Measurements from ENCODE around the gene CNTNAP5.

CNTNAP5 gene

DNA sequence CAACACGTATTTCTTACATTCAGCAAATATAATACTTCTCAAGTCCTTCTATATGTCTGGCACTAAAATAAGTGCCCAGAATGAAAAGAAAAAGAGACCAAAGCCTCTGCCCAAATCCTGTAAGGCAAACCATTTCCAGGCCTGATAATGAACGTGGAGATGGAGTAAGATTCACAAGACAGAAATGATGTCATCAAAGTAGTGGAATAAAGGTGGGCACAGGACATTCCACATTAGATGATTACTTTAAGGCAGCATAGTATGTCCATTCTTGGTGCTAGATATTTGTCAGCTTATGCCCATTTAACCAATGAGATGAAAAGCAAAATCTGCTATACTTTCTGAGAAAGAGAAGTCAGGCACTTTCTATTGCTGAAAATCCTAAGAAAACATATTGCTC lies 38.5 kb downstream of the CNTNAP5 start:
- DNase-seq (ENCODE audit: low read depth in 2 of 2) = no peak

DNA sequence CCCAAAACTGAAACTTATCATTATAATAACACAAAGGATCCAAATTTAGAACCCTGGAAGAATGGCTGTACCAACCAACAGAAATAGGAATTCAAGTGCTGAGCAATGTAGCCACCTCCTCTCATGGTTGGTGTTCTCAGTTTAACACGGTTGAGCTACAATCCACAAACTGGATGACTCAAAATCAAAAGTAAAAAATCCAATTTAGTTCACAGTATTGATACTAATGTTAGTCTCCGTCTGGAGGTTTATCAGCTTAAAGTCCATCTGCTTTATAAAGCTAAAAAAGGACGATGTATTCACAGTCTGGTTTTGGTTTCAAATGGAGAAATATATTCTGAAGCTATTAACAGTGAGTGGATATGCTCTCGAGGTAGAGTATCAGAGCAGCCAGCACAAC lies 40.5 kb downstream of the CNTNAP5 start:
- no peak for DNase-seq (ENCODE audit: low read depth in 2 of 2)

DNA sequence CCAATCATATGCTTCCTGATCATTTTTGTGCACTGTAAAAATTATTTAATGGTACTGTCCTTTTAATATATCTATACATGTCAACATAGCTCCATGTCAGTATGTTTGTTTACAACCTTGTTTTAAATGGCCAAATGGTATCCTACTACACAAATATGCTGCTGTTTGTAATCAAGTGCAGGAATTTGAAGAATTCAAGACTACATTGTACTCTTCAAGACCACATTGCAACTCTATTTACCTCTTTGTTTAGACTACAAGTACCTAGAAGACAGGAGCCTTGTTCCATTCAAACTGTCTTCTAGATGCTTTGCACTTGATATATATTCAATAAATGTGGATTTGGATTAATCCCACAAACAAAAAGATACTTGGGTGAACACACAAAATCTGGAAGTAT lies 41.7 kb downstream of the CNTNAP5 start:
- DNase-seq (ENCODE audit: low read depth in 2 of 2) = no peak

DNA sequence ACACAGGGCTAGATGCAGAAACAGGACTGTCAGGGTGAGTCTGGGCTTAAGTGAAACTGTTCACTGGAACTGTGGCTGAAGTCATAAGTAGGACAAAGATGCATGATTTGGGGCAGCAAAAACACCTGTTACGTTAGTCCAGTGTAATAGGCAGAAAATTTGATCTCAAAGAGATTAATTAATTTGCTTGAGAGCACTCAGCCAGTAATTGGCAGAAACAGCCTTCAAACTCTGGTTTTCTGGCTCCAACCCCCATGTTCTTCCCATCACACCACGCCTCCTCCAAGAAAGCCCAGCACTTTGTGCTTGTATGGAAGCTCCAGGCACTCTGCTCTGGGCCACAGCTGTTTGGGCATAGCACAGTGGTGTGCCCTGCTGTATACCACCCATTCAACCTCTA lies 54.0 kb downstream of the CNTNAP5 start:
- DNase-seq (ENCODE audit: low read depth in 2 of 2) = no peak

DNA sequence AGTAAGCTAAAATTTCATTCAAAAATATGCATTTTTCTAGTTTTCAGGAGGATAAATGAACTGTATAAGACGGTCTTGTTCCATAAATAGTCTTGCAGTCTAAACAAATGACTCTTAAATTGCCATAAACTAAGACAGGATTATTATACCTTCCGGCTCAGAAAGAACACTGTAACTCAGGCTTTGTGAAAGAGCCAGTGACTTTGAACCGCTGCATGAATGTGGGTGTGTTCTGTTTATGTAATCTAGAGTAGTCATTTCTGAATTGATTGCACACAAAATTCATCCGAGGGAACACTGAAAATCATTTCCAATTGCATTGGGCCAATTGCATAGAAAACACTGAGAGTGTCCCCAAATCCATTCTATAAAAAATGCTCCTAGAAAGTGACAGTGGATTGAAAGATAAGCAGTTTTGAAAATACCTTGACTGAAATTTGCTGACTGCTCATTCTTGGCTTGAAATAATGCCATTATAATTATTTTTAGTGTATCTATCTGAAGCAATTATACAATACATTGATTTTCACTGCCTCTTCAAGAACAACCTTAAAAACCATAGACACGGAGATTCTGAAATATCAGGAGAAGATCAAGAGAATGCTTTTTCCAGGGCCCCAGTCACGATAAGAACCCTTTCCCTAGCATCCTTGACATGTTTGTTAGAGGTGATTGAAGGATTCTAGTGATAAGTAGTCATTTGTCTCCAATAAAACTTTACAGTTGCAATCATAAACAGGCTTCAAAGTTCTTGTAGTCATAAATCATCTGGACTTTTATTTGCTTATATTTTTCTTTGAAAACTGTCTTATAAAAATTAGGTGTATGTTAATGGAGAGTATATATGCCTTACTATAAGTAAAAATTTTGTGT lies 55.4 kb downstream of the CNTNAP5 start:
- DNase-seq (ENCODE audit: low read depth in 2 of 2) = no peak

DNA sequence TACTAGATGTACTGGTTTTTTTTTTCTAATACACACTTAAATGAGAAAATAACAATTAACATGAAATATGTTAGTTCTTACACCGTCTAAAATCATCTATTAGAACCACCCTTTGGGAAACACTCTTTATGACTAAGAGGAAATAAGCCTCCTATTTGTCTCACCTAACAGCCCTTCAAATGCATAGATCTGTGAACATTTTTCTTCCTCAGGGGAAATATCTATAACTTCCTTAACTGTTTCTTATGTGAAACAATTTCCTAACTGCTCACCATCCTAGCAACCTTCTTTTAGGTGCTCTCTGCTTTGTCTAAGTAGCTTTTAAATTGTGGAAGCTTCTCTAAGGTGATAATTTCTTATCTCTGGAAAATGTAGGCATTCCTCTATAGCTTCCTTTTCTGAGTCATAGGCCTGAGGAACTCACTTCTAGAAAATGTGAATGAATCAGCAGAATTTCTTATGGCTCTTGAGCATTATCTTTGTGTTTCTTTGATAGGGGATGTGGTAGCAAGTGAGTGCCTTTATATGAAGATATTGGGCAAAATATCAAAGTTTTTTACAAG lies 56.1 kb downstream of the CNTNAP5 start:
- no peak for DNase-seq (ENCODE audit: low read depth in 2 of 2)

DNA sequence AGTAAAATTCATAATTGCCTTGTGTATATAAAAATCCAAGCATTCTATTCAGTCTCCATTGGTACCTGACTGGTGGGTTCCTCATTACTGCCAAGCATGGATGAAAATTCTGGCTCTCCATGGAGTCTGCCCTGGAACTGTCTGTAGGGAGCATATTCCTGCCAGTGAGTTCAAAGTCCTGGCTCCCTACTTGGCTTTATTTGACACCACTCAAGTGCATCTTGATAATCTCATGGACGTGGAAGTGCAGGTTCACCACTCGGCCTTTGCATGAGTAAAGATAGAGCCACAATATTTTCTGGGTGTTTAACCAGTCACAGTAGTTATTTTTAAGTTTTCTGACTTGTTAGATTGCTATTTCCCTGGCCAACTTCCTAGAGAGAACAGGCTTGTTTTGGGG lies 63.5 kb downstream of the CNTNAP5 start:
- no peak for DNase-seq (ENCODE audit: low read depth in 2 of 2)

DNA sequence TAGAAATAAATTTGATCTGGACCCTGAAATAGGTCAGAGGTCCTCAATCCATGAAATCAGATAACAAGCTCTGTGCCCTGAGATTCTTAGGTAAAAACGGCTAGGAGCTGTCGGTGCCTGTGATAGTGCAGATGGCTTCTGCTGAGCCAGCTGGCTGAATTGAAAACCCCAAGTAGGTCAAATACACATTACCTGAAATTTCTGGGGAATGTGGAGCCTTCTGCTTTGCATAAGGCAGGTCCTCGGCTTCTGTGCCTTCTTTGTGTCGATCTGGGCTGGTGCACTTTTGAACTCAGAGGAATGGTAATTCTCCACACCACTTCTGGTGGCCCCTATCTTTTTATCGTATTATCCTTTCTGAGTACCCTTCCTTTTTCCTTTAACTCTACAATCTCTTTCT lies 66.6 kb downstream of the CNTNAP5 start:
- DNase-seq (ENCODE audit: low read depth in 2 of 2) = no peak

DNA sequence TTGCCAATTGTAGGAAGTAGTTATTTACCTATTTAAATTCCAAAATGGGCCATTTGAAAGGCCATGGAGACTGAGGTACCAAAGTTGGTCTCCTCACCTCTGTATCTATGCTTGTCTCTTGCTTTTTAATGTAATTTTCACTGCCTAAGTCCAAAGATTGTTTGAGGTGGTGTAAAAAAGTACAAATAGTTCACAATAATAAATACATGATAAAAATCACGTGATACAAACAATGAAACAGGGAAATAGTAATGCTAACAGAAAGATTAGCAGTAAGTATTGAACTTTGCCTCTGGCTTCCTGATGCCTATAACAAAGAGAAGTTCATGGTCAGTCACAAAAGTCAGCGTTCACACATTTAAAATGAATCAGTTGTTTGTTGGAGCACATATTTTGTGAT lies 67.6 kb downstream of the CNTNAP5 start:
- no peak for DNase-seq (ENCODE audit: low read depth in 2 of 2)

DNA sequence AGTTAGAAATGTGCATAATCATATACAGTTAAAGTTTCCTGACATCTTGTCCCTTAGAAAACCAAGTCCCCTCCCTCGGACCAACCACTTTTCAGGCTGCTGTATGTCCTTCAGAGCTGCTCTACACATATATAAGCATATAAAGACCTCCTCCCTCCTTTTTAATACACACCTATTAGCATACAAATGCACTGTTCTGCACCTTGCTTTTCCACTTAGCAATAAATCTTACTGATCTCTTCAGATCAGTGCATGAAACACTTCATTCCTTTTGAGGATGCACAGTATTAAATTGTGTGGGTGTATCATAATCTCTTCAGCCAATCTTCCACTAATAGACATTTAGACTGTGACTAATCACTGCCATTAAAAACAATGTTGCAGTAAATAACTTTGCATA lies 79.8 kb downstream of the CNTNAP5 start:
- DNase-seq (ENCODE audit: low read depth in 2 of 2) = no peak

DNA sequence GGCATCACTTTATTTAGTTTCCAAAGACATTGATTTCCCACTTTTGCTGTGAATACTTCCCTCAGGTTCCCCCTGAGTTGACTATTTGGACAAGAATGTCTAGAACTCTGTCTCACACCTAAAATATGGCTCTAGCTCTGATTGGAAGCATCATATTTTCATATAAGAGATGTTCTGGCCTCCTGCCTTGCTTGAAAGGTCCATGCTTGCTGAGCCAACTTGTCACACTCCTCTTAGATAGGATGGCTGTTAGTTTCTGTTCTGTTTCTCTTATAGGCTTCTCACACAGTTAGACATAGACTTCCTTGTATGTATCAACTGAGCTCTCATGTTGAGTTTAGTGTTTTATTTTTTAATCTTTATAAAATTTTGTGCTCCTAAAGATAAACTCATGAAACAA lies 87.1 kb downstream of the CNTNAP5 start:
- DNase-seq (ENCODE audit: low read depth in 2 of 2) = no peak

DNA sequence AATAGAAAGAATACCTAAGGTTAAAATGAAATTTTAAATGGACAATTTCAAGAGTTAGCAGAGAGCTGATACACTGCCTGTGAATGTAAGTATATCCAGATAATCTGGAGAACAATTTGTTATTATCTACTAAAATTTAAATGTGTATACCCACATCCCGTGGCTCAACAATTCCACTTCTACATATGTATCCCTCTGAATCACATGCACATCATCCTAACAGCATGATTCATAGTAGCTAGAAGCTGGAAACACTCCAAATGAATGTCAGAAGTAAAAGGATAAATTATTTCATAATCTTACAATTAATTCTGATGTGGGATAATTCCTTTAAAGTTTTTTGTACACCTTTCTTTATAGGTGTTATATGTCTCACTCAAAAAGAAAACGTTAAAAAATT lies 87.9 kb downstream of the CNTNAP5 start:
- no peak for DNase-seq (ENCODE audit: low read depth in 2 of 2)

DNA sequence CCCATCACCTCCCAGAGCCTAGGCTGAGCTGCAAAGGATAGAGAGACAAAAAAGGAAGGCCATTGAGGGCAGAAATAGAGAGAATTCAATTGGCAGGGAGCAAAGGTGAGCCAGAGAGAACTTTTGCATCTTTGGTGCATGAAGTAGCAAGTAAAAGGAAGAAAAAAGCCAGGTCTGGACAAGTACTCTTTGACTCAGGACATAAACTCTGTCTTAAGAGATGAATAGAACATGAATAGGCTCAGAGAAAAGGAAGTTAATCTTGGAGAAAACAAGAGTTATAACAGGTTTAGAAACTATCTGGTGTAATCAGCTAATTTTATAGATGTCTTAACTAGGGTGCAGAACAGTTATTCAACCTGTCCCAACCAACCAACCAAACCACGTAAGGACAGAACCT lies 95.2 kb downstream of the CNTNAP5 start:
- no peak for DNase-seq (ENCODE audit: low read depth in 2 of 2)

DNA sequence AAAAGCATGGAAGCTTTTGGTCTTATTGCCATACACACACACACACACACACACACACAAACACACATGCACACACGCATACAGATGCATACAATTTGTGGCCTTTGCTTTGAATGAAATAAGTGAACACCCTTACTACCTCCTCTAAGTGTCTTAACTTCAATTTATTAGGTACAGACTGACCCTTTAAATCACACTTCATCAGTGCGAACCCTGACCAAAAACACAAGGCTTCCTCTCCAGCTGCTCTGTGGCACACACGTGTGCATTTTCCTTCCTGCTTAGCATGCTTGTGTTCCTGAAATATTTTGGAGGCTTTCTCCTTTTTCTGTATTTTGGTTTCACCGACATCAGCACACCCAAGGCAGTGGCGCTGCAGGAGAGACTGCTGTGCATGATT lies 96.0 kb downstream of the CNTNAP5 start:
- DNase-seq (ENCODE audit: low read depth in 2 of 2) = no peak

DNA sequence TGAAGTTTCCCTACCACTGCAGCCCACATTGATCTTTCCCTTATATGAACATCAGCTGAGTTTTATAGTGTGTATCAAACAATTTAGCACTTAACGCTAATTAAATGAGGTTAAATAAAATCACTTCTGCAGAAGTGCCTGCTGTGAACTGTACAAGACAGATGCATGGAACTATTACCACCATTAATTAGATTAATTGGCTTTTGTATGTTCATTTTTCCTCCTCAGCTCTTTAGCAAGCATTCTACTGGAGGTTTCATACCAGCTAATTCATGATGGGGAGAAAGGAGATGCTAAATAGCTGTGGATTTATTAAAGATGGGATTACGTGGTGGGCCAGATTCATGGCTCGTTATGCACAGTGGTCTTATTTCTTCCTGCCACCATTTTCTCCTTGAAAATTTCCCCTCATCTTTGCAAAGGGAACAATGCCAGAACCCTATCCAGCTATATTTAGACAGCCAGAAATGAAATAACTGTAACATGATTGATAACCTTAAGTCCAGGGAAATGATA lies 96.7 kb downstream of the CNTNAP5 start:
- DNase-seq (ENCODE audit: low read depth in 2 of 2) = no peak

DNA sequence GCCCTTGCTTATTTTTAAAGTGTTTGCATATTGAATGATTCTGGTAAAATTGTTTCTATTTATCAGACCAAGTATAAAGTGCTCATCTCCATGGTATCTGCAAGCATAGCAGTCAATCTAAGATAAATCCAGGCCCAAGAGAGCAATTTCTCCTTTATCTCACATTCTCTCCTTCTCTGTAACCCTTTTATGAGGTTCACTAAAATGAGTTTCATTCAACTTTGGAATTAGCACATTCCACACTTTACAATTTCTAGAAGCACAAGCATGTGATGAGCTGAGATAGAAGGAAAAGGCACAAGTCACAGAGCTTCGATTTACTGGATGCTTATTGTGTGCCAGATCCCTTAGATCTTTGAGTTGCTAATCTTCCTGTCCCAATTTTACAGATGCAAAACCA lies 97.3 kb downstream of the CNTNAP5 start:
- no peak for DNase-seq (ENCODE audit: low read depth in 2 of 2)

DNA sequence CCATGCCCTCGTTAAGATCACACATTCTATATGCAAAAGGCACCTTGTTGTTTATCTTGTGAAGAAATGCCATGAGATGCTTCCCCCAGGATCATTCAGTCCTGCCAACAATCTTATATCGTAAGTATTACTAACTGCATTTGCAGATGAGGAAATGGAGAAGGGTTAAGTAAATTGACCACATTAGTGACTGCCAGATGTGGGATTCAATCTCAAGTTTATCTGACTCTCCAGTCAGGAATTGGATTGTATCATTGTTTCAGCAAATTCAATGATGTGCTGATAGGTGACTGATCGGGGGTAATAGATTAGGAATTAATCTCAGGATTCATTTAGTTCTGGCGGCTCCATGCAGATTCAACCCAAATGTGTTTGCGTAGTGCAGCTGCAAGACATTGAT lies 106.2 kb downstream of the CNTNAP5 start:
- DNase-seq (ENCODE audit: low read depth in 2 of 2) = no peak

DNA sequence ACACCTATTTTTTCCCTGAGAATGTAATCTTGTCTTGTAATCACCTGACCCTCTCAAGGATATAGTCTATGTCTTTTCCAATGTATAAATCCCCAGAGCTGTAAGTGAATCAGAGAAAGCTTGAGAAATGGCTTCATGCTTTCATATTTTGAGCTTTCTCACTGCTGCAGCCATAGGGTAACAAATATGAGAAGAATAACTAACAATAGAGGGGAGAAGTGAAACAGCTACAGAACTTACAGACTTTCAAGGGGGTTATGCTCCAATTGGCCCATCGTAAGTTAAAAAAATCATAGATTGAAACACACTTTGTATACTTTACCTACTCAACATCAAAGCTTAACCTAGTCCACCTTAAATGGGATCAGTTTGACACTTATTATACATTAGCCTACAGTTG lies 111.0 kb downstream of the CNTNAP5 start:
- DNase-seq (ENCODE audit: low read depth in 2 of 2) = no peak

DNA sequence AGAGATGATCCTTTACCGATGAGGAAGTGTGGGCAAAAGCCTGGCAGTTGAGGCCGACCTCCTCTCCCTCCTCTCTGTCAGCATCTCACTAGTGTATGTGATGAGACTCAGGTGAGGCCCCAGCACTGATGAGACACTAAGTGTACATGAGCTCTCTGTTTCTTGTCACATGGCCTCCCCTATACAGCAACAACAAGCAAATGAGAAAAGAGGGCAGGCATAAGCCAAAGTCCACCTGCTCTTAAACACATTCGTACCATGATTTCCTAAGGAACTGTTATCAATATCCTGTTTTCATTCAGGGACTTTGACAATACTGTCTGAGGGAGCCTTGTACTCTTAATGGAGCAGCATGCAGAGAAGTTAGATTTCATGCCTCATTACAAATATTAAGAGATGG lies 113.0 kb downstream of the CNTNAP5 start:
- DNase-seq (ENCODE audit: low read depth in 2 of 2) = no peak

DNA sequence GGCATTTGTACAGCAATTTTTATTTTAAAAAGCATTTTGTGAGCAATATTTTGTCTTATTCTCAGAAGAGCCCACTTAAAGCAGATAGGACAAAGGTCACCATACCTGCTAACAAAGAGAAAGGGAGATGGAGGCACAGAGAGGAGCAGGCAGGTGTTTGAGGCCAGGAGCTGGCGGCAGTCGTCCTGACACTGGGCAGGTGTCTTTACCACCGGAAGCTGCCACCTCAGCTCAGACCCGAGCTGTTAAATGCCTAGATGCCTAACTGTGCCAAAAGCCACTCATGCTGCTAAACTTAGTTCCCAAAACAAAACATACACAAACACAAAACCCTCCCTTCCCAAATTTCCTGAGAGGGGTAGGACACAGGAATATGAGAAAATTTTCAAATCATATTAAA lies 120.9 kb downstream of the CNTNAP5 start:
- DNase-seq (ENCODE audit: low read depth in 2 of 2) = no peak

DNA sequence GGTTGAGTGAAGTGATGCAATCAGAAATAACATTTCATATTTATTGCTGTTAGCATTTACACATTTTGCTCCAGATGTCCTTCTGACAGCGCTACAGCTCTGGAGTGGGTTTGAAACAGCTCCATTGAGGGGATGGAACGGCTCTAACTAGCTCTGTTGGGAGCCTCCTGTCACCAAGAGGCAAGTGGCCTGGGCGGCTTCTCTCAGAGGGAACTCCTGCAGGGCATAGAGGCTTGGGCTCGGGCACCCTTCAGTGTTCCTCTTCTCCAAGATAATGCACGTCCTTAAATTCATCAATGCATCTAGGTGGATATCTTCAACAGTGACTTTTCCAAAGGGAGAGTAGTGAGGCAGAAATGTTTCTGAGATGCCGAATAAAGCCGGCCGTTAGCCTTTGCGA lies 122.5 kb downstream of the CNTNAP5 start:
- DNase-seq (ENCODE audit: low read depth in 2 of 2) = no peak

DNA sequence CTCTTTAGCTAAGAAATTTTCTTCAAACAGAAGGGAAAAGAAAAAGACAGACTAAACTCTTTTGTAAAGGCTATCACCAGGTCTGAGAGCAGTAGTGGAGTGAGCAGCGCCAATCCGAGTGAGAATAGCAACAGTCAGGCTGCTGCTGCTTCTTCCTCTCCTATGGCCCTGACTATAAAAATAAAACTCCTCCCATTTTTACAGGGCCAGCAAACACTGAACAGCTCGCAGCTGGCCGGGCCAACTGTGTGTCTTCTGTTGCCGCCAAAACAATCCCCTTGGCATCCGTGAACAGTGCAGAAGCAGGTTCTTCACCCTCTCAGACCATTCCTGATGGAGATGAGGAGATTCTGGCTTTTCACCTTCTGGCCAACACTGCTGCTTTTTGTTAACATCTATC lies 124.5 kb downstream of the CNTNAP5 start:
- no peak for DNase-seq (ENCODE audit: low read depth in 2 of 2)

DNA sequence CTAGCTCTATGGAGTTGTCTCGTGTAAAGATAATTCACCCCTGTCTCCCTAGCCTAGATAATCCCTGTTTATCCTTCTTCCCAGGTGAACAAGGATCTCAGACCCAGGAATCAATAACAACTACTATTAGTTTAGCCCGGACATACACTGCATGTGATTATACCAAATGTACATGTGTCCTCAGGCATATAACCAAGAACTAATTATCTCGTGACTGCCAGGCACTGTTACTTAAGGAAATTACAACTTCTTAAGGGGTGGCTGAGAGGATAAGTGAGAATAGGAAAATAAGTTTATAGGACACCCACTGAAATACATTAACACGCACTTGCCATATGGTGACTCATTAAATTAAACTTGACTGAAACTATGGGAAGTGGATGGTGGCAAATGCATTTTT lies 126.6 kb downstream of the CNTNAP5 start:
- DNase-seq (ENCODE audit: low read depth in 2 of 2) = no peak

DNA sequence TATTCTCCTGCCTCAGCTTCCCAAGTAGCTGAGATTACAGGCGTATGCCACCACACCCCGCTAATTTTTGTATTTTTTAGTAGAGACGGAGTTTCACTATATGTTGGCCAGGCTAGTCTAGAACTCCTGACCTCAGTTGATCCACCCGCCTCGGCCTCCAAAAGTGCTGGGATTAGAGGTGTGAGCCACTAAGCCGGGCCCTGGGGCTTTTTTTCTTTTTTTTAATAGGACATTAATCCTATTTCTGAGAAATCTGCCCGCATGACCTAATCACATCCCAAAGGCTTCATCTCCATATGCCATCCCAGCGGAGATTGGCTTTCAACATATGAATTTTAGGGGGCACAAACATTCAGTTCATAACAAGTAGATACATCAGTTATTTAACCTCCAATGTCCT lies 128.6 kb downstream of the CNTNAP5 start:
- DNase-seq (ENCODE audit: low read depth in 2 of 2) = no peak

Data from stimulated activated CD4-positive, alpha-beta T cell treated with anti-CD3 and anti-CD28 coated beads, Interleukin-4, amount 100 ng/mL, for 48 hours (primary cell).